Stimulated activated CD4-positive, alpha-beta T cell treated with anti-CD3 and anti-CD28 coated beads, Interleukin-2, amount 100 ng/mL, for 4 hours (primary cell): ENCODE measurements around the gene USH2A.

Source experiments
- DNase-seq: peaks from one replicate; pipeline ENCODE4 v3.0.0-alpha.2; 2020; ENCODE audit warnings: low read depth

Gene USH2A

GRCh38 chr1:215710036-215710898, 713.0 kb downstream of the USH2A start:
- no peak for DNase-seq

GRCh38 chr1:215704089-215704860, 719.0 kb downstream of the USH2A start:
- no peak for DNase-seq

- DNase-seq, result no peak
These were observed 741.0 kb downstream of the USH2A start for GRCh38 chr1:215682232-215682631.

- DNase-seq, result no peak
These were observed 742.2 kb downstream of the USH2A start for GRCh38 chr1:215681041-215681440.

GRCh38 chr1:215679231-215679630, 744.0 kb downstream of the USH2A start:
- no peak for DNase-seq

- DNase-seq, result no peak
These were observed 746.1 kb downstream of the USH2A start for GRCh38 chr1:215677112-215677511.

- no peak for DNase-seq
These were observed 749.3 kb downstream of the USH2A start for GRCh38 chr1:215673943-215674342.

GRCh38 chr1:215672482-215672881, 750.8 kb downstream of the USH2A start:
- DNase-seq, result no peak

GRCh38 chr1:215669806-215670491, 753.3 kb downstream of the USH2A start:
- DNase-seq, result no peak

- no peak for DNase-seq
These were observed 755.5 kb downstream of the USH2A start for GRCh38 chr1:215667761-215668160.

- DNase-seq, result no peak
These were observed 758.0 kb downstream of the USH2A start for GRCh38 chr1:215665215-215665614.

- no peak for DNase-seq
These were observed 762.2 kb downstream of the USH2A start for GRCh38 chr1:215661033-215661432.

- DNase-seq, result no peak
These were observed 763.0 kb downstream of the USH2A start for GRCh38 chr1:215660259-215660658.

GRCh38 chr1:215657047-215657446, 766.2 kb downstream of the USH2A start:
- no peak for DNase-seq

- DNase-seq, result no peak
These were observed 770.9 kb downstream of the USH2A start for GRCh38 chr1:215652371-215652770.

GRCh38 chr1:215651867-215652266, 771.4 kb downstream of the USH2A start:
- no peak for DNase-seq

GRCh38 chr1:215650446-215651149, 772.6 kb downstream of the USH2A start:
- no peak for DNase-seq

GRCh38 chr1:215648957-215649356, 774.3 kb downstream of the USH2A start:
- DNase-seq, result no peak

GRCh38 chr1:215647738-215648137, 775.5 kb downstream of the USH2A start:
- DNase-seq, result no peak

- DNase-seq, result no peak
These were observed 777.4 kb downstream of the USH2A start for GRCh38 chr1:215645861-215646260.

- no peak for DNase-seq
These were observed 778.1 kb downstream of the USH2A start for GRCh38 chr1:215645182-215645581.
